Measurements from ENCODE around the gene MBOAT1. TPM values are rescaled to one million over a fixed set of nuclear protein-coding genes. Genes with fewer than 3 reads are reported as not detected.

MBOAT1 gene
- polyA plus RNA-seq, 1 of the 3 experiments (the other 2 are of a cell fraction), result 3.0 TPM

GRCh38 chr6:20056350-20056992, 155.8 kb downstream of the MBOAT1 start:
- DNase-seq, result peak; percentile 39

GRCh38 chr6:20055916-20056315, 156.4 kb downstream of the MBOAT1 start:
- no peaks in the 10 kb centered on the region for H3K79me2 ChIP-seq (ENCODE audit: insufficient read depth)
- H3K4me2 ChIP-seq, result no peak overlapping the region
- 67% methylated on average over 7 of the region's 7 CpGs for WGBS (ENCODE audit: low lambda C conversion rate)
- no peaks in the 10 kb centered on the region for H3F3A ChIP-seq (replicated peaks; ENCODE audit: insufficient read depth)
- no peaks in the 10 kb centered on the region for H3K9me2 ChIP-seq
- H3K4me3 ChIP-seq (ENCODE audit: low read depth in 2 of 2, low read length in 1 of 2), result no peak overlapping the region
- no peaks in the 10 kb centered on the region for H3K27me3 ChIP-seq (ENCODE audit: insufficient read depth)
- H2AFZ ChIP-seq (ENCODE audit: low read depth), result no peak overlapping the region
- no peaks in the 10 kb centered on the region for H3K36me3 ChIP-seq (replicated peaks in 1 of 2; ENCODE audit: control insufficient read depth in 1 of 2, insufficient read depth in 2 of 2, low read length in 1 of 2)
- H3K9ac ChIP-seq, result no peak overlapping the region
- H3K9me3 ChIP-seq, result no peaks in the 10 kb centered on the region
- no peak for DNase-seq
- ChIA-PET CTCF (interaction anchor here (0.7 to 1.9 kb wide), 15 partner anchors 9 to 1460 kb away, joined by 3 to 11 read pairs (median 4); no protein-coding TSS in a partner anchor), POLR2A (no interaction called here)
- no peaks in the 10 kb centered on the region for H4K20me1 ChIP-seq (ENCODE audit: insufficient read depth)
- TF ChIP-seq TEAD4 (IDR thresholded peaks at IDR 0.05; ENCODE audit: borderline replicate concordance, insufficient read depth) (no peak), IRF3 (IDR thresholded peaks at IDR 0.05; ENCODE audit: low read depth, low read length) (no peak), NFIC (IDR thresholded peaks at IDR 0.05; ENCODE audit: borderline replicate concordance) (no peak), TAF1 (IDR thresholded peaks at IDR 0.05; ENCODE audit: borderline replicate concordance, low read depth, low read length) (no peak), GATA2 (CRISPR knock-in tag; IDR thresholded peaks at IDR 0.05) (no peak), MXI1 (IDR thresholded peaks at IDR 0.05; ENCODE audit: low read depth, low read length) (no peak), GABPA (IDR thresholded peaks at IDR 0.05; ENCODE audit: low read depth) (no peak), RFX5 (IDR thresholded peaks at IDR 0.05; ENCODE audit: low read length) (no peak), NRF1 (IDR thresholded peaks at IDR 0.05; ENCODE audit: low read depth, low read length) (no peak), POLR2AphosphoS5 (IDR thresholded peaks at IDR 0.05; ENCODE audit: low read depth, low read length) (no peak), FOXJ3 (CRISPR knock-in tag; IDR thresholded peaks at IDR 0.05) (no peak), FOSL2 (IDR thresholded peaks at IDR 0.05; ENCODE audit: borderline replicate concordance, low read depth) (no peak), USF2 (IDR thresholded peaks at IDR 0.05; ENCODE audit: borderline replicate concordance, low read depth, low read length) (no peak), YY1 (IDR thresholded peaks at IDR 0.05; ENCODE audit: low read depth) (no peak), EZH2phosphoT487 (IDR thresholded peaks at IDR 0.05; ENCODE audit: borderline replicate concordance, low read depth) (no peak), FOXM1 (IDR thresholded peaks at IDR 0.05; ENCODE audit: low read depth) (no peak), RAD21 (IDR thresholded peaks at IDR 0.05; ENCODE audit: low read length) (no peak), TCF12 (IDR thresholded peaks at IDR 0.05) (no peak)
- no peaks in the 10 kb centered on the region for H3K4me1 ChIP-seq (ENCODE audit: control insufficient read depth in 1 of 2, insufficient read depth in 2 of 2, low read depth in 1 of 2, low read length in 1 of 2)
- H3K27ac ChIP-seq (ENCODE audit: low read depth in 2 of 2, low read length in 1 of 2), result no peak overlapping the region

More at GRCh38 chr6:20056350-20056992, 155.8 kb downstream of the MBOAT1 start:
- Histone ChIP-seq H3K27me3 (ENCODE audit: insufficient read depth) (no peaks in the 10 kb centered on the region), H3K4me1 (ENCODE audit: control insufficient read depth in 1 of 2, insufficient read depth in 2 of 2, low read depth in 1 of 2, low read length in 1 of 2) (no peaks in the 10 kb centered on the region), H3K79me2 (ENCODE audit: insufficient read depth) (no peaks in the 10 kb centered on the region), H2AFZ (ENCODE audit: low read depth) (no peak overlapping the region), H3K4me2 (no peak overlapping the region), H3K9me3 (no peaks in the 10 kb centered on the region), H3F3A (replicated peaks; ENCODE audit: insufficient read depth) (no peaks in the 10 kb centered on the region), H3K9me2 (no peaks in the 10 kb centered on the region), H3K4me3 (ENCODE audit: low read depth in 2 of 2, low read length in 1 of 2) (no peak overlapping the region; a peak in 1 of 4 replicates), H3K9ac (no peak overlapping the region), H4K20me1 (ENCODE audit: insufficient read depth) (no peaks in the 10 kb centered on the region), H3K27ac (ENCODE audit: low read depth in 2 of 2, low read length in 1 of 2) (no peak overlapping the region), H3K36me3 (replicated peaks in 1 of 2; ENCODE audit: control insufficient read depth in 1 of 2, insufficient read depth in 2 of 2, low read length in 1 of 2) (no peaks in the 10 kb centered on the region)
- ChIA-PET POLR2A (no interaction called here), CTCF (interaction anchor here (0.6 to 1.9 kb wide), 19 partner anchors 9 to 1460 kb away, joined by 3 to 11 read pairs (median 4); no protein-coding TSS in a partner anchor)
- WGBS (ENCODE audit: low lambda C conversion rate), result 1% methylated on average over 4 of the region's 4 CpGs
- TF ChIP-seq RAD21 (IDR thresholded peaks at IDR 0.05; ENCODE audit: low read length) (peak; percentile 81), MAX (IDR thresholded peaks at IDR 0.05; ENCODE audit: low read depth) (no peak), SIN3A (IDR thresholded peaks at IDR 0.05; ENCODE audit: borderline replicate concordance, low read depth, low read length) (no peak), SMC3 (IDR thresholded peaks at IDR 0.05; ENCODE audit: low read depth, low read length) (peak; percentile 54), CTCF (IDR thresholded peaks at IDR 0.05) (peak; percentile 76), GABPA (IDR thresholded peaks at IDR 0.05; ENCODE audit: low read depth) (no peak)

All from SK-N-SH (cell line).